Sciatic nerve (tissue), 2 donors: ENCODE data around the gene EIF4EBP2. TPM values are rescaled to one million over a fixed set of nuclear protein-coding genes. Genes with fewer than 3 reads are reported as not detected.
A peak's percentile ranks its signal among the peaks of the same experiment; 100 is the strongest.

Experiments
- ATAC-seq: fragments of 200-7000 bp; cut with Tn5 transposase; one replicate; pipeline ENCODE4 v1.9.1; 2020; ENCODE audit warnings: mild to moderate bottlenecking, moderate library complexity
- DNase-seq: peaks from one replicate; pipeline ENCODE4 v3.0.0-alpha.2; 2020; ENCODE audit warnings: low spot score
- intact Hi-C: fragments of 100-400 bp; cut with DNase I; formaldehyde crosslinking; loops from one replicate; pipeline ENCODE4 v1.14.2; 2022
- total RNA-seq: library from RNA; stranded (reverse); fragmentation: NEBNext Ultra II Directional; extraction: Animal tissue kit (Norgen Biotek cat#: 25700); gene quantifications from one replicate; pipeline ENCODE4 v1.2.1, GENCODE V29; 2021
- donor health status: DM: no; HTN: no; CAD: no.
- donor health status: DM: no; HTN: no; CAD: no.

EIF4EBP2 gene, protein sequence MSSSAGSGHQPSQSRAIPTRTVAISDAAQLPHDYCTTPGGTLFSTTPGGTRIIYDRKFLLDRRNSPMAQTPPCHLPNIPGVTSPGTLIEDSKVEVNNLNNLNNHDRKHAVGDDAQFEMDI
- total RNA-seq = 57.8 TPM

GRCh38 chr10:70404036-70404786, at the start of gene EIF4EBP2:
TSS of gene EIF4EBP2 (plus strand) at chr10:70404145. CDS start at chr10:70404402, 257 bp downstream.
- intact Hi-C loops = no loop called here
- peak; percentile 95 for ATAC-seq

GRCh38 chr10:70354556-70354955, 49.4 kb upstream of the EIF4EBP2 start:
- DNase-seq = no peak
- peak; percentile 4 for ATAC-seq
- intact Hi-C loops = no loop called here

More at GRCh38 chr10:70404036-70404786, at the start of gene EIF4EBP2:
- peak; percentile 100 for DNase-seq

DNA sequence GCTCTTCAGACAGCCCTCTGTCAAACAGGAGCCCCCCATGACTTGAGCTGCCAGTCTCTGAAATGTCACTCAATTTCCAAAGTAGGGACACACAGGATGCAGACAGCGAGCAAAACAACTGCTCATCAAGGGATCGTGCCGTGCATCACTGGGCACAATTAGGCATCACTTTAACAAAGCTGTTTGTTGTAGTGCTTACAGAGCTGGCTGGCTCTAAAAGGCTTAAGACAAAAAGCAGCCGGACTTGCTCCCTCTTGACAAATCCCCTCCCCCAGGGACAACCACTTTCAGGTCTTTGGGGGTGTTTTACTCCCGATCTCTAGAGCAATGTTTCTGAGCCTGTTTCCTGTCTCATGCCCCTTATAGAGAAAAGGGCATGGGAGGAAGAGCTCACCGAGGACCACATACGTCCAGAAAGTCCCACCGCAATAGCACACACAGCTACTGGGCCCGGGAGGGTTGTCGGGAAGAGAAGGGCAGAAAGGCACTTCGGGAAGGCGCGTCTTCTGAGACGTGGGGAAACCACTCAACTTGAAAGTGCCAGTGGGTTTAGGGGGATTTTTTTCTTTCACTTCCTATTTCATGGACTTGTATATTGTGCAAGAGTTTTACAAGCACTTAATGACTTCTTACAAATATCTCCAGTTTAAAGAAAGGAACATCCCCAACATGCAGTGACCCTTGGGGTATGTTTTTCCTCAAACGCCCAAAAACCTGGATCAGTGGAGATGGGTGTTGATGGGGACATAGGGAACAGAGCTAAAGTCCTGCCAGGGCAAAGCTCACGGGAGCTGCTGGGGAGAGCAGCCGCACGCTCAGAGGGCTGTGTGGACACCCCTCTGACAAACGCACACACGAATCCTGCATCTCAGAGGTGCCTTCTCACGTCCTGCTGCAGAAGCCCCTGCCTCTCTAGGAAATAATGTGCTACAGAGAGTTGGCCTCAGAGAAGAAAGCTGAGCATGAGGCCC, 48.6 kb upstream of the EIF4EBP2 start:
- intact Hi-C loops = loop anchor here (5.0 kb wide), 1 partner anchor 1238 kb away; no protein-coding TSS in a partner anchor
- ATAC-seq (peak; percentile 57), DNase-seq (no peak)

DNA sequence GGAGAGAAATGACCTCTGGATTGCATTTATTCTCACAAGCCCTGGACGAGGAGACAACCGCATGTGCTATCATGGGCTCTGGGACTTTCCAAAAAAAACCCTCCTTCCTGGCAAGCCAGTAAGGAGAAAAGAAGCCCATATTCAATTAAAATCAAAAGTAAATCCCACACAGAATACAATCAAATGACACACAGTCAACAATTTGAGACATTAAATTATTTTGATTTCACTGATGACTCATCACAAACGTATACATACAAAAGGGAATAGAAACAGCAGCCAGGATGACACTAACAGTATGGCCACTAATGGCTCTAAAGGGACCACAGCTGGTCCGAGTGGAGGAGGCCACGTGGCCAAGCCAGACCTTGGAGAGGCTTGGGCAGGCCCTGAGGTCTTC, 46.4 kb upstream of the EIF4EBP2 start:
- intact Hi-C loops = loop anchor here (5.0 kb wide), 1 partner anchor 1240 kb away; no protein-coding TSS in a partner anchor

GRCh38 chr10:70358446-70358845, 45.5 kb upstream of the EIF4EBP2 start:
- ATAC-seq = no peak
- DNase-seq = no peak
- intact Hi-C loops = loop anchor here (5.0 kb wide), 1 partner anchor 1241 kb away; no protein-coding TSS in a partner anchor

More for the DNA sequence above, 46.4 kb upstream of the EIF4EBP2 start:
- no peak for DNase-seq
- peak; percentile 72 for ATAC-seq

- DNase-seq (no peak), ATAC-seq (no peak)
- intact Hi-C loops = loop anchor here (5.0 kb wide), 1 partner anchor 1242 kb away; no protein-coding TSS in a partner anchor
Measured at GRCh38 chr10:70359017-70359550, 44.9 kb upstream of the EIF4EBP2 start.

DNA sequence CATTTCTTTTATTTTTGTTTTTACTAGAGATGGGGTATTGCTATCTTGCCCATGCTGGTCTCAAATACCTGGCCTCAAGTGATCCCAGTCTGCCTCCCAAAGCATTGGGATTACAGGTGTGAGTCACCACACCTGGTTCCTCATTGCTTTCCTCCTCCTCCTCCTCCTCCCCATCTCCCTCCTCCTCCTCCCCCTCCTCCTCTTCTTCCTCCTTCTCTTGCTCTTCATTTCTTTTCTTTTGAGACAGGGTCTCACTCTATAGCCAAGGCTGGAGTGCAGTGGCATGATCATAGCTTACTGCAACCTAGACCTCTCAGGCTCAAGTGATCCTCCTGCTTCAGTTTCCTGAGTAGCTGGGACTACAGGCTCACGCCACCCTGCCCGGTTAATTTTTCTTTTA, 43.7 kb upstream of the EIF4EBP2 start:
- DNase-seq (no peak), ATAC-seq (no peak)
- intact Hi-C loops = loop anchor here (5.0 kb wide), 1 partner anchor 138 kb away; no protein-coding TSS in a partner anchor

DNA sequence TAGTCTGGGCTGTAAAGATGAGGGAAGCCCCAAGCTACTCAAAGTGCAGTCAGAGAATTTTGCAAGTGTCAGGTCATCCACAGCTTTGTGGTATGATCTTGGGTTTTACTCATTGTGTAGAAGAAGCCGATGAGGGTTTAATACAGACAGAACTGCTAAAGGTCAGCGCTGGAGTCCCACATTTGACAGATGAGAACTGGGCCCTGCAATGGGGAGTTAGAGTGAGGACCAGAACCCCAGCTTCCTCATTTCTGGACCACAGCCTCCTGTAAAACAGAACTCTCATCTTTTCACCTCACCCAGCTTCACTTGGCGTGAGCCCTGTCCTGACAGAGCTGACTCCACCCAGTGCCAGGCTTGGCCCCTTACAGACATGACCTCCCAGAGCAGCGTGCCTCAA, 41.6 kb upstream of the EIF4EBP2 start:
- intact Hi-C loops = loop anchor here (5.0 kb wide), 1 partner anchor 140 kb away; no protein-coding TSS in a partner anchor
- DNase-seq = no peak
- ATAC-seq = no peak

DNA sequence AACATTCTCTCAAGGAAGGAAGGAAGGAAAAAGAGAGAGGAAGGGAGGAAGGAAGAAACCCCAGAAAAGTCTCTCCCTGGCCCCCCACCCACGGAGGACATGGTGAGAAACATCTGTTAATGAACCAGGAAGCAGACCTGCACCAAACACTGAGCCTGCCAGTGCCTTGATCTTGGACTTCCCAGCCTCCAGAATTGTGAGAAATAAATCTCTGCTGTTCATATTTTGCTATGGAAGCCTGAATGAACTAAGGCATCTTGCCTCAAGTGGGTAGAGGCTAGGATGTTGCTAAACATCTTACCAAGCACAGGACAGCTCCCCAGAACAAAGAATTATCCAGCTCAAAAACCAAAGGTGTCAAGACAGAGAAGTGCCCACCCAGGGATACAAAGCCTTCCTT, 40.7 kb upstream of the EIF4EBP2 start:
- ATAC-seq = no peak
- DNase-seq = no peak
- intact Hi-C loops = loop anchor here (5.0 kb wide), 1 partner anchor 141 kb away; no protein-coding TSS in a partner anchor

DNA sequence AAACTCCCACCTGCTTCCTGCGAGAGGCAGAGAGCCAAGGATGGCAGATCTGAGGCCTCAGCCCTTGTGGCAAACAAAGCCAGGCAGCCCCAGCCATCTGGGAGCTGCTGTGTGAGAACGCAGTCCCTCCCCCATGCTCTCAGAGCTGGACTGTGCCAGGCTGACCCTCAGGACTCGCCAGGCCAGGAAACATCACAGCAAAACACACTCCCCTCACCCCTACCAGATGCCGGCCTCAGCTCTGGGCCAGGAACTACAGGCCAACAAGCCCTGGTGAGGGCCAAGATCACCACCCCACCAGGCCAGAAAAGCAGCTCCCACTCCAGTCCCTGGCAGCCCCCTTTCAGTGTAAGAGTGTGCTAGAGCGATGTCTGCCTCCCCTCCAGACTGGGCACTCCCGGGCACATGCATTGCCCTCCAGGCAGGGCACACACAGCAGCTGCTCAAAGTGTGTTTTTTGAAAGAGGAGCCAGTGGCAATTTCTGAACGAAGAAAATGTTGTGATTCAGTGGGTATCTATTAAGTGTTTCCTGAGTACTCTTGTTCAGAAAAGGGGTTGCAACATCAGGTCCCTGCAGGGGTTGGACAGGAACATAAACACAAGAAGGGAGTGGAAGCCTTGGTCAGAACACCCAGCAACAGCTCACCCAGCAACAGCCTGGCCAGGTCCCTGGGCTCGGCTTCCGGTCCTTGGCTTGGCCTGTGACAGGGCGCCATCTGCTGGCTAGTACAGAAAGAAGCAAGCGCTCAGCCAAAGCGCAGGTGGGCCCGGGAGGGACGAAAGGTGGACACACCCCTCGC, 39.8 kb upstream of the EIF4EBP2 start:
- DNase-seq (peak; percentile 95), ATAC-seq (peak; percentile 99)
- intact Hi-C loops = loop anchor here (5.0 kb wide), 1 partner anchor 142 kb away; no protein-coding TSS in a partner anchor

DNA sequence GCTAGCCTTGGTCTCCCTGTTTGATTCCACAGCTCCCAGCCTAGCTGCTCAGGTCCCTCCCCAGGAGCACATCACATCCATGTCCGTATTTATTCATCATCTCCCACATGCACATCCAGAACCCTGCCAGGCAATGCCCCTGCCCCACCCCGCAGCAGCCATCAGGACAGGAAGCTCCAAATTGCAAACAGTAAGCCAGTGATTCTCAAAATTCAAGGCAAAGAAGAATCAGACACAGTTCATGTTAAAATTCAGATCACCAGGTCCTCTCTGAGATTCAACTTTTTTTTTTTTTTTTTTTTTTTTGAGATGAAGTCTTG, 39.2 kb upstream of the EIF4EBP2 start:
- intact Hi-C loops = loop anchor here (5.0 kb wide), 1 partner anchor 142 kb away; no protein-coding TSS in a partner anchor
- ATAC-seq (no peak), DNase-seq (no peak)

GRCh38 chr10:70367195-70367796, 36.6 kb upstream of the EIF4EBP2 start:
- no peak for DNase-seq
- intact Hi-C loops = no loop called here
- no peak for ATAC-seq

DNA sequence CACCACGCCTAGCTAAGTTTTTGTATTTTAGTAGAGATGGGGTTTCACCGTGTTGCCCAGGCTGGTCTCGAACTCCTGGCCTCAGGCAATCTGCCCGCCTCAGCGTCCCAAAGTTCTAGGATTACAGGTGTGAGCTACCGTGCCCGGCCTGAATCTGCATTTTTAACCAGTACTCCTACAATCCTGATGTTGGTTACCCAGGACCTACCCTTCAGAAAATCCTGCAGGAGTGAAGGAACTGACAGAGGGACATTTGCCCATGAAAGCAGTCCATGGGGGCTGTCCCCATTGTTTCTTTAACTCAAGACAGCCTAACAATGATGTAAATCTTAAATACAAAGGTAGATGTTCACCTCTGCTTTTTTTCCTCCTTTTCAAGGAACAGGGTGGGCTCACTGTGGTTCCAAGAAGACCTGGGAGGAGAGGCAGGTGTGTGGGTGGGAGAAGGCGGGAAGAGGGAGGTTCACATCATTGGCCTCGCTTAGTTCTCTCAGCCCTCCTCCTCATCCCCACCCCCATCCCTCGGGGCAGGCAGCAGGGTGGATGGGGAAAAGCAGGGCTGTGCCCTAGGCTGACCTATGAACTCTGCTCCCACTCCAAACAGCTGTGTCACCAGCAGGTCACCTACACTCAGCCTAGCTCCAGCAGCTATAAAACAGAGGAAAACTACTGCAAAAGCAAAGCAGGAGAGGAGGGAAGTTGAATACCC, 35.0 kb upstream of the EIF4EBP2 start:
- intact Hi-C loops = no loop called here
- no peak for DNase-seq
- ATAC-seq = no peak

DNA sequence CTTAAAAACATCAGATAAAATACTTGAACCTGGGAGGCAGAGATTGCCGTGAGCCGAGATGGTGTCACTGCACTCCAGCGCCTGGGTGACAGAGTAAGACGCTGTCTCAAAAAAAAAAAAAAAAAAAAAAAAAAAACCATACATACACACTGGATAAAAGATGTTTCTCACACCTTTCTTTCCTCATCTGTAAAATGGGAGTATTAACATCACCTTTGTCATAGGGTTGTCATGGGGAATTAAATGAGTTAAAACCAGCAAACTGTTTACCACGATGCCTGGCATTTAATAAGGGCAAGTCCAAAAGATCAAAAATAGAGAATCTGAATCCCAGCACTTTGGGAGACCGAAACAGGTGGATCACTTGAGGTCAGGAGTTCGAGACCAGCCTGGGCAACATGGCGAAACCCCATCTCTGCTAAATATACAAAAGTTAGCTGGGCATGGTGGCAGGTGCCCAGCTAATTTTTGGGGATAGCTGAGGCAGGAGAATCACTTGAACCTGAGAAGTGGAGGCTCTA, 34.4 kb upstream of the EIF4EBP2 start:
- intact Hi-C loops = no loop called here
- ATAC-seq = no peak
- DNase-seq = no peak

GRCh38 chr10:70370766-70371165, 33.2 kb upstream of the EIF4EBP2 start:
- ATAC-seq = no peak
- intact Hi-C loops = no loop called here

GRCh38 chr10:70371846-70372245, 32.1 kb upstream of the EIF4EBP2 start:
- no peak for ATAC-seq
- intact Hi-C loops = no loop called here
- no peak for DNase-seq

More at GRCh38 chr10:70370766-70371165, 33.2 kb upstream of the EIF4EBP2 start:
- DNase-seq = no peak
